H9 (cell line): ENCODE measurements around the gene TMOD3. TPM values are rescaled to one million over a fixed set of nuclear protein-coding genes. Genes with fewer than 3 reads are reported as not detected.

Experiments used
- DNase-seq: peaks from one replicate; pipeline ENCODE4 v3.0.0-alpha.2; 2017
- H2AFZ ChIP-seq: one replicate; pipeline ENCODE4 v1.6.1; 2013; ENCODE audit warnings: mild to moderate bottlenecking, low read length, control low read depth, moderate library complexity
- H2AK5ac ChIP-seq: 2 replicates; pipeline ENCODE4 v1.6.1; 2013; ENCODE audit warnings: low read length, control low read depth, mixed read lengths; ENCODE audit not compliant: insufficient read length
- H2BK120ac ChIP-seq: one replicate; pipeline ENCODE4 v1.6.1; 2013; ENCODE audit warnings: low read depth, mild to moderate bottlenecking, low read length, control low read depth, inconsistent platforms; ENCODE audit not compliant: poor library complexity, severe bottlenecking
- H2BK12ac ChIP-seq: 2 replicates; pipeline ENCODE4 v1.6.1; 2013; ENCODE audit warnings: low read length, control low read depth, mixed read lengths, low read depth; ENCODE audit not compliant: insufficient read length
- H2BK15ac ChIP-seq: 2 replicates; pipeline ENCODE4 v1.6.1; 2013; ENCODE audit warnings: low read depth, low read length, control low read depth
- H2BK20ac ChIP-seq: one replicate; pipeline ENCODE4 v1.6.1; 2013; ENCODE audit warnings: low read depth, mild to moderate bottlenecking, low read length, control low read depth, inconsistent platforms; ENCODE audit not compliant: poor library complexity, severe bottlenecking
- H2BK5ac ChIP-seq: 2 replicates; pipeline ENCODE4 v1.6.1; 2013; ENCODE audit warnings: low read length, control low read depth, mixed read lengths; ENCODE audit not compliant: insufficient read length
- H3K14ac ChIP-seq: 2 replicates; pipeline ENCODE4 v1.6.1; 2013; ENCODE audit warnings: low read length, control low read depth; ENCODE audit not compliant: insufficient read depth
- H3K18ac ChIP-seq: 2 replicates; pipeline ENCODE4 v1.6.1; 2013; ENCODE audit warnings: low read depth, mild to moderate bottlenecking, mixed read lengths, low read length, control low read depth; ENCODE audit not compliant: insufficient read length
- H3K23ac ChIP-seq: 2 replicates; pipeline ENCODE4 v1.6.1; 2013; ENCODE audit warnings: low read length, control low read depth, mixed read lengths, low read depth; ENCODE audit not compliant: insufficient read length
- H3K23me2 ChIP-seq: 2 replicates; pipeline ENCODE4 v1.6.1; 2013; ENCODE audit warnings: low read depth, mild to moderate bottlenecking, mixed read lengths, low read length, control low read depth; ENCODE audit not compliant: insufficient read length, poor library complexity, severe bottlenecking
- H3K27ac ChIP-seq: 2 replicates; pipeline ENCODE4 v1.5.1; 2013; ENCODE audit warnings: low read length, control low read depth, mixed read lengths, low read depth; ENCODE audit not compliant: insufficient read length
- H3K27me3 ChIP-seq: 2 replicates; pipeline ENCODE4 v1.6.1; 2013; ENCODE audit warnings: low read length, control low read depth, inconsistent platforms; ENCODE audit not compliant: insufficient read depth
- H3K4ac ChIP-seq: 2 replicates; pipeline ENCODE4 v1.6.1; 2013; ENCODE audit warnings: low read depth, mild to moderate bottlenecking, control low read depth, inconsistent platforms, low read length, moderate library complexity
- H3K4me1 ChIP-seq: 2 replicates; pipeline ENCODE4 v1.6.1; 2013; ENCODE audit warnings: low read length, control low read depth, inconsistent platforms; ENCODE audit not compliant: insufficient read depth
- H3K4me2 ChIP-seq: 2 replicates; pipeline ENCODE4 v1.6.1; 2013; ENCODE audit warnings: low read length, control low read depth, mixed read lengths; ENCODE audit not compliant: insufficient read length, insufficient read depth
- H3K56ac ChIP-seq: 2 replicates; pipeline ENCODE4 v1.6.1; 2013; ENCODE audit warnings: low read depth, mild to moderate bottlenecking, mixed read lengths, low read length, control low read depth; ENCODE audit not compliant: insufficient read length
- H3K79me1 ChIP-seq: 2 replicates; pipeline ENCODE4 v1.6.1; 2013; ENCODE audit warnings: low read depth, mild to moderate bottlenecking, moderate library complexity, low read length, control low read depth, inconsistent platforms; ENCODE audit not compliant: insufficient read depth, poor library complexity, severe bottlenecking
- H3K79me2 ChIP-seq: 2 replicates; pipeline ENCODE4 v1.6.1; 2013; ENCODE audit warnings: low read length, control low read depth, inconsistent platforms; ENCODE audit not compliant: insufficient read depth
- H3K9ac ChIP-seq: 2 replicates; pipeline ENCODE4 v1.6.1; 2013; ENCODE audit warnings: low read length, control low read depth, mixed read lengths; ENCODE audit not compliant: insufficient read length; ENCODE audit errors: extremely low read depth
- H3K9me3 ChIP-seq: one replicate; pipeline ENCODE4 v1.6.1; 2013; ENCODE audit warnings: low read depth, low read length, inconsistent platforms; ENCODE audit not compliant: control insufficient read depth
- H3T11ph ChIP-seq: one replicate; pipeline ENCODE4 v1.6.1; 2013; ENCODE audit warnings: mild to moderate bottlenecking, low read length, control low read depth, inconsistent platforms
- H4K20me1 ChIP-seq: one replicate; pipeline ENCODE4 v1.6.1; 2013; ENCODE audit not compliant: control insufficient read depth, insufficient read length, insufficient read depth
- H4K5ac ChIP-seq: 2 replicates; pipeline ENCODE4 v1.6.1; 2013; ENCODE audit warnings: low read depth, mild to moderate bottlenecking, mixed read lengths, low read length, control low read depth; ENCODE audit not compliant: insufficient read length
- H4K8ac ChIP-seq: replicated peaks from 2 replicates; pipeline ENCODE4 v1.6.1; 2013; ENCODE audit warnings: low read length, control low read depth, mixed read lengths, low read depth; ENCODE audit not compliant: insufficient read length
- H4K91ac ChIP-seq: 2 replicates; pipeline ENCODE4 v1.6.1; 2013; ENCODE audit warnings: low read depth, mild to moderate bottlenecking, moderate library complexity, mixed read lengths, low read length, control low read depth; ENCODE audit not compliant: insufficient read length
- H3K27ac Mint-ChIP-seq, 3 experiments: 2 replicates in 2 of 3; 3 replicates in 1 of 3; pipeline ENCODE4 v1.8.0; 2020 to 2021; ENCODE audit warnings: mixed read lengths in 3 of 3, mild to moderate bottlenecking in 1 of 3, moderate library complexity in 1 of 3
- H3K27me3 Mint-ChIP-seq: 2 replicates; pipeline ENCODE4 v1.8.0; 2021; ENCODE audit warnings: low read depth, mild to moderate bottlenecking, moderate library complexity, mixed read lengths
- H3K36me3 Mint-ChIP-seq, 3 experiments: 2 replicates in 2 of 3; 3 replicates in 1 of 3; pipeline ENCODE4 v1.8.0; 2020 to 2021; ENCODE audit warnings: low read depth in 3 of 3, mixed read lengths in 3 of 3; ENCODE audit not compliant: insufficient read depth in 1 of 3
- H3K4me1 Mint-ChIP-seq, 2 experiments: 2 replicates each; pipeline ENCODE4 v1.8.0; 2020; ENCODE audit warnings: mixed read lengths in 2 of 2
- H3K4me3 Mint-ChIP-seq, 2 experiments: 2 replicates in 1 of 2; 3 replicates in 1 of 2; pipeline ENCODE4 v1.8.0; 2020 to 2021; ENCODE audit warnings: mild to moderate bottlenecking in 2 of 2, mixed read lengths in 2 of 2, moderate library complexity in 1 of 2
- H3K9me3 Mint-ChIP-seq, 2 experiments: 2 replicates in 1 of 2; 3 replicates in 1 of 2; pipeline ENCODE4 v1.8.0; 2020; ENCODE audit warnings: mild to moderate bottlenecking in 2 of 2, mixed read lengths in 2 of 2, moderate library complexity in 1 of 2
- CTCF ChIP-seq: fragments of 200-600 bp; sonication (generic); conservative IDR thresholded peaks from 3 replicates; pipeline ENCODE4 v1.8.0; 2021; ENCODE audit warnings: antibody characterized with exemption, mild to moderate bottlenecking
- WGBS: extraction: QIAGEN DNeasy Blood & Tissue Kit; methylation state at CpG from one replicate; pipeline ENCODE4 v1.1.7; 2013; ENCODE audit warnings: missing lambda C conversion rate, low lambda C conversion rate, mixed read lengths; ENCODE audit not compliant: insufficient read length; ENCODE audit errors: extremely low coverage; 5-methylcytosine and 5-hydroxymethylcytosine counted together
- total RNA-seq: library from RNA; stranded (reverse); gene quantifications from 2 replicates; pipeline ENCODE4 v1.2.1, GENCODE V29; 2021

The TMOD3 gene
- total RNA-seq, 1 experiment from 2014 or later, result 24.7 TPM

- Histone ChIP-seq H2BK20ac (no peak overlapping the region), H3K9me3 (no peaks in the 10 kb centered on the region), H2AFZ (no peak overlapping the region), H3K27me3 (no peaks in the 10 kb centered on the region), H3K27ac (no peak overlapping the region), H2BK12ac (no peak overlapping the region), H3K14ac (no peak overlapping the region), H3K9ac (no peak overlapping the region), H4K8ac (no peak overlapping the region), H3K79me2 (no peaks in the 10 kb centered on the region), H3K4me1 (peaks cover 4% of the 10 kb centered on the region; the same call in 1 of the 2 replicates), H3K23me2 (no peaks in the 10 kb centered on the region), H2BK5ac (no peak overlapping the region), H3T11ph (no peak overlapping the region), H2BK15ac (no peak overlapping the region), H4K91ac (no peak overlapping the region), H3K18ac (no peak overlapping the region), H3K23ac (no peak overlapping the region), H3K79me1 (peaks cover 3% of the 10 kb centered on the region), H2BK120ac (no peak overlapping the region), H3K4me2 (no peak overlapping the region), H4K5ac (no peak overlapping the region), H2AK5ac (no peak overlapping the region), H4K20me1 (no peaks in the 10 kb centered on the region), H3K56ac (no peak overlapping the region), H3K4ac (no peak overlapping the region)
- Mint-ChIP-seq H3K4me1 (peaks cover 18 to 28% of the 10 kb centered on the region in 2 experiments), H3K9me3 (no peaks in the 10 kb centered on the region), H3K4me3 (no peak overlapping the region), H3K36me3 (peaks cover 8 to 14% (median 12%) of the 10 kb centered on the region in 3 experiments; a peak in 6 of 7 replicates), H3K27ac (peak overlapping the region in 1 of 3 experiments; percentile 62; a peak in 2 of 7 replicates), H3K27me3 (no peaks in the 10 kb centered on the region)
- WGBS, result no CpG with 5 or more reads among the region's 2 CpGs
- no peak for DNase-seq
- TF ChIP-seq CTCF, result no peak
Observed at GRCh38 chr15:51863131-51863530, 33.7 kb downstream of the TMOD3 start.
